Left lung (tissue), 10 donors: ENCODE data around the gene MBOAT2. TPM values are rescaled to one million over a fixed set of nuclear protein-coding genes. Genes with fewer than 3 reads are reported as not detected.

ENCODE experiments used
- ATAC-seq: fragments of 200-7000 bp; cut with Tn5 transposase; one replicate; pipeline ENCODE4 v1.9.1; 2020; ENCODE audit warnings: moderate library complexity
- DNase-seq, 4 donors: peaks; one replicate each; pipeline ENCODE4 v3.0.0-alpha.2; 2013 to 2020
- H3K27ac ChIP-seq, 2 donors: fragments of 200-600 bp; sonication (generic) in 1 of 2; one replicate each; pipeline versions ENCODE4 v1.5.0 to v1.8.0; 2020 to 2021
- H3K27me3 ChIP-seq, 2 donors: fragments of 200-600 bp; sonication (generic) in 1 of 2; one replicate each; pipeline versions ENCODE4 v1.5.0 to v1.8.0; 2020 to 2021
- H3K36me3 ChIP-seq, 2 donors: fragments of 200-600 bp; sonication (generic) in 1 of 2; one replicate each; pipeline versions ENCODE4 v1.5.0 to v1.8.0; 2020 to 2021
- H3K4me1 ChIP-seq, 2 donors: fragments of 200-600 bp; one replicate each; pipeline ENCODE4 v1.8.0; 2021
- H3K4me3 ChIP-seq, 2 donors: fragments of 200-600 bp; sonication (generic) in 1 of 2; one replicate each; pipeline versions ENCODE4 v1.5.0 to v1.8.0; 2020 to 2021; ENCODE audit warnings: mild to moderate bottlenecking in 1 of 2
- H3K9me3 ChIP-seq, 2 donors: fragments of 200-600 bp; sonication (generic) in 1 of 2; one replicate each; pipeline versions ENCODE4 v1.5.0 to v1.8.0; 2020 to 2021
- intact Hi-C, 2 donors: fragments of 100-400 bp; cut with DNase I; formaldehyde crosslinking; loops; one replicate each; pipeline versions ENCODE4 v1.11.2 to v1.14.2; 2022
- polyA plus RNA-seq, 6 donors: library from polyadenylated mRNA; unstranded; fragments of 120-200 nt; gene quantifications; one replicate each; pipeline ENCODE4 v1.2.1, GENCODE V29; 2013; ENCODE audit not compliant: insufficient read length in 6 of 6
- total RNA-seq, 2 donors: library from RNA; stranded (reverse); fragmentation: NEBNext Ultra II Directional; extraction: Animal tissue kit (Norgen Biotek cat#: 25700); gene quantifications; one replicate each; pipeline ENCODE4 v1.2.1, GENCODE V29; 2021
- TF ChIP-seq, protein P1 (sequence below), 2 donors: fragments of 200-600 bp; sonication (generic) in 1 of 2; IDR thresholded peaks; one replicate each; pipeline versions ENCODE4 v1.5.0 to v1.8.0; 2021; ENCODE audit warnings: antibody characterized with exemption in 2 of 2
- donor health status: DM: no; HTN: yes; CAD: no.
- donor health status: DM: no; HTN: no; CAD: no.

The MBOAT2 gene
- total and polyA plus RNA-seq, 8 donors: 32.7 to 85.5 (median 62.9) TPM

DNA sequence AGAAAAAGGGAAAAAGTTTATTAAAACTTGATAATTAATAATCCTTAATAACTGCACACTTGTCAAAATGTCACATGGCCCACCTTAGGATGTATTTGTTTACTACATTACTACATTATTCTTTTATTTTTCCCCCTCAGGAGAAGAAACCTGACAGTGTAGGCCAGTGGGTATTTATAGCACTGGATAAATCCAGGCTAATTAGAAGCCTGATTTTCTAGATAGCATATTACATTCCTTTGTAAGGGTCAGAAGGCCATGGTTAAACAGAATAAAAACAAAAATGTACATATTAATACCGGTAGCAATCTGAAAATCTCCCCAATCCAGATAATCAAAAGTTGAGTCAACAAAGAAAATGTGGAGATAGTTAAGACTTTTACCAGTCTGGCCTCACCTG, 144.6 kb downstream of the MBOAT2 start:
- Histone ChIP-seq H3K4me1 (no peaks in the 10 kb centered on the region), H3K9me3 (no peaks in the 10 kb centered on the region), H3K4me3 (no peak overlapping the region), H3K27me3 (no peaks in the 10 kb centered on the region), H3K36me3 (peaks cover 0 to 36% of the 10 kb centered on the region in 2 donors), H3K27ac (no peak overlapping the region)
- DNase-seq (no peak), ATAC-seq (no peak)
- intact Hi-C loops: no loop called here
- TF ChIP-seq, protein P1, sequence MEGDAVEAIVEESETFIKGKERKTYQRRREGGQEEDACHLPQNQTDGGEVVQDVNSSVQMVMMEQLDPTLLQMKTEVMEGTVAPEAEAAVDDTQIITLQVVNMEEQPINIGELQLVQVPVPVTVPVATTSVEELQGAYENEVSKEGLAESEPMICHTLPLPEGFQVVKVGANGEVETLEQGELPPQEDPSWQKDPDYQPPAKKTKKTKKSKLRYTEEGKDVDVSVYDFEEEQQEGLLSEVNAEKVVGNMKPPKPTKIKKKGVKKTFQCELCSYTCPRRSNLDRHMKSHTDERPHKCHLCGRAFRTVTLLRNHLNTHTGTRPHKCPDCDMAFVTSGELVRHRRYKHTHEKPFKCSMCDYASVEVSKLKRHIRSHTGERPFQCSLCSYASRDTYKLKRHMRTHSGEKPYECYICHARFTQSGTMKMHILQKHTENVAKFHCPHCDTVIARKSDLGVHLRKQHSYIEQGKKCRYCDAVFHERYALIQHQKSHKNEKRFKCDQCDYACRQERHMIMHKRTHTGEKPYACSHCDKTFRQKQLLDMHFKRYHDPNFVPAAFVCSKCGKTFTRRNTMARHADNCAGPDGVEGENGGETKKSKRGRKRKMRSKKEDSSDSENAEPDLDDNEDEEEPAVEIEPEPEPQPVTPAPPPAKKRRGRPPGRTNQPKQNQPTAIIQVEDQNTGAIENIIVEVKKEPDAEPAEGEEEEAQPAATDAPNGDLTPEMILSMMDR (IDR thresholded peaks at IDR 0.05): no peak

- H3K4me3 ChIP-seq: no peak overlapping the region
- ATAC-seq (no peak), DNase-seq (no peak)
- H3K27me3 ChIP-seq: no peaks in the 10 kb centered on the region
- intact Hi-C loops: no loop called here
- H3K36me3 ChIP-seq: peaks cover 0 to 30% of the 10 kb centered on the region in 2 donors
- H3K9me3 ChIP-seq: no peaks in the 10 kb centered on the region
- H3K4me1 ChIP-seq: no peaks in the 10 kb centered on the region
- no peak overlapping the region for H3K27ac ChIP-seq
- TF ChIP-seq, protein P1 (IDR thresholded peaks at IDR 0.05): no peak
Observed at GRCh38 chr2:8858264-8858663, 145.2 kb downstream of the MBOAT2 start.

- no peaks in the 10 kb centered on the region for H3K4me1 ChIP-seq
- no peak overlapping the region for H3K4me3 ChIP-seq
- H3K27me3 ChIP-seq: no peaks in the 10 kb centered on the region
- TF ChIP-seq, protein P1 (IDR thresholded peaks at IDR 0.05): no peak
- H3K9me3 ChIP-seq: no peaks in the 10 kb centered on the region
- peaks cover 0 to 26% of the 10 kb centered on the region in 2 donors for H3K36me3 ChIP-seq
- H3K27ac ChIP-seq: no peak overlapping the region
- DNase-seq (no peak), ATAC-seq (no peak)
- intact Hi-C loops: no loop called here
Observed at GRCh38 chr2:8857709-8858108, 145.8 kb downstream of the MBOAT2 start.

DNA sequence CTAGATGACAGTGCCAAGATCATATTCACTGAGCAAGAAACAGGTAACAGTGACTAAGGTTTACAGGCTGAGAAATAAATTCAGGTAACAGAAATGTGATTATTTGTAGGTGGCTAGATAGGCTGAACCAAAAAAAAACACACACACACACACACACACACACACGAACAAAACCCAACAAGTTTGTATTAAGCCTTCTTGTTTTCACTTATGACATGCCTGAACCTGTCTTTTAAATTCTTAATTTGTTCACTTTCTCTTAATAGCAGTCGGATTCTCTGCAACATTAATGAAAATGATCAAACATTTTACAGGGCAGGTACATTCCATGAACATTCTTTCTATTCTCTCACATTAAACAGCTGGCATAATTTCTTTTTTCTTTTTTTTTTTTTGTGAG, 147.3 kb downstream of the MBOAT2 start:
- ATAC-seq: no peak
- Histone ChIP-seq H3K4me3 (no peak overlapping the region), H3K27me3 (no peaks in the 10 kb centered on the region)

DNA sequence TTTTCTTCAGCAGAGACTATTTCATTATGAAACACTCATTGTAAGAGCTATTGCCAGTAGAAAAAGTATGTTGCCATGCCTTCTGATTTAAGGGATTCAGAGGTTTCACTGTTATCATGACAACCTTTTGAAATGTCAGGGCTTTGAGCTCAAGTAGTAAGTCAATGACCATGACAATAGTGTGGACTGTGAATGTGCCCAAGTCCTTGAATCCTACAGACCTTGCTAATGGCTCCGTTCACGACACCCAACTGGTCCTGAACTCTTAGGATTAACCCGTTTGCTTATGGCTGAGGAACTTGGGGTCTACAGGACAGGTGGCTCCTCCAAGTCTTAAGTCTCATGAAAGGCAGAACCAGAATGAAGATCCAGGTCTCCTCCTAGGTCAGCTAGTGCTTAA, 148.5 kb downstream of the MBOAT2 start:
- DNase-seq (no peak), ATAC-seq (no peak)
- no peak overlapping the region for H3K27ac ChIP-seq
- no peaks in the 10 kb centered on the region for H3K9me3 ChIP-seq
- TF ChIP-seq, protein P1 (IDR thresholded peaks at IDR 0.05): no peak
- H3K27me3 ChIP-seq: no peaks in the 10 kb centered on the region
- intact Hi-C loops: no loop called here
- no peak overlapping the region for H3K4me3 ChIP-seq
- H3K4me1 ChIP-seq: no peaks in the 10 kb centered on the region
- H3K36me3 ChIP-seq: peaks cover 0 to 10% of the 10 kb centered on the region in 2 donors

More for the DNA sequence above, 147.3 kb downstream of the MBOAT2 start:
- H3K36me3 ChIP-seq: peaks cover 0 to 11% of the 10 kb centered on the region in 2 donors
- TF ChIP-seq, protein P1 (IDR thresholded peaks at IDR 0.05): no peak
- intact Hi-C loops: no loop called here
- no peak overlapping the region for H3K27ac ChIP-seq
- no peak for DNase-seq
- H3K9me3 ChIP-seq: no peaks in the 10 kb centered on the region
- H3K4me1 ChIP-seq: no peaks in the 10 kb centered on the region
